ENCODE results near the gene CLDN6.

Gene CLDN6

DNA sequence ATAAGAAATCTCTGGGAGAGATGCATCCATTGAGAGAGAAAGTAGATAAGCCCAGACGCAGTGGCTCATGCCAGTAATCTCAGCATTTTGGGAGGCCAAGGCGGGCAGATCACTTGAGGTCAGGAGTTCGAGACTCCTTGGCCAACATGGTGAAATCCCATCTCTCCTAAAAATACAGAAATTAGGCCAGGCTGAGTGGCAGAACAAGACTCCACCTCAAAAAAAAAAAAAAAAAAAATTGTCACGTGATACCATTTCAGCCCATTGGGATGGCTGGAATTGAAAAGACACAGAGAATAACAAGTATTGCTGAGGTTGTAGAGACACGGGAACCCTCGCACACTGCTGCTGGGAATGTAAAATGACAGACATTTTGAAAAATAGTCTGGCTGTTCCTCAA lies 44.6 kb upstream of the CLDN6 start:
- TF ChIP-seq, protein P1, sequence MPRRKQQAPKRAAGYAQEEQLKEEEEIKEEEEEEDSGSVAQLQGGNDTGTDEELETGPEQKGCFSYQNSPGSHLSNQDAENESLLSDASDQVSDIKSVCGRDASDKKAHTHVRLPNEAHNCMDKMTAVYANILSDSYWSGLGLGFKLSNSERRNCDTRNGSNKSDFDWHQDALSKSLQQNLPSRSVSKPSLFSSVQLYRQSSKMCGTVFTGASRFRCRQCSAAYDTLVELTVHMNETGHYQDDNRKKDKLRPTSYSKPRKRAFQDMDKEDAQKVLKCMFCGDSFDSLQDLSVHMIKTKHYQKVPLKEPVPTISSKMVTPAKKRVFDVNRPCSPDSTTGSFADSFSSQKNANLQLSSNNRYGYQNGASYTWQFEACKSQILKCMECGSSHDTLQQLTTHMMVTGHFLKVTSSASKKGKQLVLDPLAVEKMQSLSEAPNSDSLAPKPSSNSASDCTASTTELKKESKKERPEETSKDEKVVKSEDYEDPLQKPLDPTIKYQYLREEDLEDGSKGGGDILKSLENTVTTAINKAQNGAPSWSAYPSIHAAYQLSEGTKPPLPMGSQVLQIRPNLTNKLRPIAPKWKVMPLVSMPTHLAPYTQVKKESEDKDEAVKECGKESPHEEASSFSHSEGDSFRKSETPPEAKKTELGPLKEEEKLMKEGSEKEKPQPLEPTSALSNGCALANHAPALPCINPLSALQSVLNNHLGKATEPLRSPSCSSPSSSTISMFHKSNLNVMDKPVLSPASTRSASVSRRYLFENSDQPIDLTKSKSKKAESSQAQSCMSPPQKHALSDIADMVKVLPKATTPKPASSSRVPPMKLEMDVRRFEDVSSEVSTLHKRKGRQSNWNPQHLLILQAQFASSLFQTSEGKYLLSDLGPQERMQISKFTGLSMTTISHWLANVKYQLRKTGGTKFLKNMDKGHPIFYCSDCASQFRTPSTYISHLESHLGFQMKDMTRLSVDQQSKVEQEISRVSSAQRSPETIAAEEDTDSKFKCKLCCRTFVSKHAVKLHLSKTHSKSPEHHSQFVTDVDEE (CRISPR knock-in tag; IDR thresholded peaks at IDR 0.05): no peak
- no peak for TF ChIP-seq ISL1 (CRISPR knock-in tag; IDR thresholded peaks at IDR 0.05)
- TF ChIP-seq CSDC2 (CRISPR knock-in tag; IDR thresholded peaks at IDR 0.05): no peak
- no peak for TF ChIP-seq ZNF565 (CRISPR knock-in tag; conservative IDR thresholded peaks at IDR 0.05; ENCODE audit: low read depth)
- no peak for TF ChIP-seq BACH2 (CRISPR knock-in tag; IDR thresholded peaks at IDR 0.05; ENCODE audit: borderline replicate concordance)
- ATAC-seq: no peak

DNA sequence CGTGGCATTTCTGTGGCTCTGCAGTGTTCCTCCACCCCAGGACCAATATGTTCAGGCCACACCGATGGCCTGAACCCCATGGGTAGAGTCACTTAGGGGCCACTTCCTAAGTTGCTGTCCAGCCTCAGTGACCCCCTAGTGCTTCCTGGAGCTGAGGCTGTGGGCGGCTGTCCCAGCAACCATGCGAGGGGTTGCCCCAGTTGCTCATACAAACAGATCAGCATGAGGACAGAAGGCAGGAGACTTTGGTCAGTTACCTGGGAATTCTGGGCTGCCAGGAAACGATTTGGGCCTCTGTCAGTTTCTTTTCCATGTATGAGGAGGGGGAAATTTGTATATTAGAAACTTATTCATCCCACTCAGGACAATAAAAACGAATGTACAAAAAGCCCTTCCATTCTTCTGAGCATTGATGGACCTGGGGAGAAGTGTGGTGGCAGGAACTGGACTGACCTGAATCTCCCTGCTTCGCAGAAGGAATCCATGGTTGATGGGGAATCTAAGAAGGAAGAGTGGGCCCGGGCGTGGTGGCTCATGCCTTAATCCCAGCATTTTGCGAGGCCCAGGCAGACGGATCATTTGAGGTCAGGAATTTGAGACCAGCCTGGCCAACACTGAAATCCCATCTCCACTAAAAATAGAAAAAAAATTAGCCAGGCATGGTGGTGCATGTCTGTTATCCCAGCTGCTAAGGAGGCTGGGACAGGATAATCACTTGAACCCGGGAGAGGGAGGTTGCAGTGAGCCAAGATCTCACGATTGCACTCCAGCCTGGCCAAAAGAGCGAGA lies 42.5 kb upstream of the CLDN6 start:
- no peak for ATAC-seq
- TF ChIP-seq RARB (CRISPR knock-in tag; IDR thresholded peaks at IDR 0.05) (no peak), SNAI2 (CRISPR knock-in tag; IDR thresholded peaks at IDR 0.05) (no peak), GLIS3 (CRISPR knock-in tag; IDR thresholded peaks at IDR 0.05) (no peak), CSDC2 (CRISPR knock-in tag; IDR thresholded peaks at IDR 0.05) (no peak), ZNF565 (CRISPR knock-in tag; conservative IDR thresholded peaks at IDR 0.05; ENCODE audit: low read depth) (no peak), ZFP30 (CRISPR knock-in tag; IDR thresholded peaks at IDR 0.05) (no peak), ZNF70 (CRISPR knock-in tag; IDR thresholded peaks at IDR 0.05) (no peak), OSR1 (CRISPR knock-in tag; IDR thresholded peaks at IDR 0.05) (no peak), ISL1 (CRISPR knock-in tag; IDR thresholded peaks at IDR 0.05) (no peak), TCF4 (CRISPR knock-in tag; IDR thresholded peaks at IDR 0.05; ENCODE audit: borderline replicate concordance) (no peak), ESRRG (CRISPR knock-in tag; IDR thresholded peaks at IDR 0.05) (no peak), BACH2 (CRISPR knock-in tag; IDR thresholded peaks at IDR 0.05; ENCODE audit: borderline replicate concordance) (no peak)
- TF ChIP-seq, protein P2, sequence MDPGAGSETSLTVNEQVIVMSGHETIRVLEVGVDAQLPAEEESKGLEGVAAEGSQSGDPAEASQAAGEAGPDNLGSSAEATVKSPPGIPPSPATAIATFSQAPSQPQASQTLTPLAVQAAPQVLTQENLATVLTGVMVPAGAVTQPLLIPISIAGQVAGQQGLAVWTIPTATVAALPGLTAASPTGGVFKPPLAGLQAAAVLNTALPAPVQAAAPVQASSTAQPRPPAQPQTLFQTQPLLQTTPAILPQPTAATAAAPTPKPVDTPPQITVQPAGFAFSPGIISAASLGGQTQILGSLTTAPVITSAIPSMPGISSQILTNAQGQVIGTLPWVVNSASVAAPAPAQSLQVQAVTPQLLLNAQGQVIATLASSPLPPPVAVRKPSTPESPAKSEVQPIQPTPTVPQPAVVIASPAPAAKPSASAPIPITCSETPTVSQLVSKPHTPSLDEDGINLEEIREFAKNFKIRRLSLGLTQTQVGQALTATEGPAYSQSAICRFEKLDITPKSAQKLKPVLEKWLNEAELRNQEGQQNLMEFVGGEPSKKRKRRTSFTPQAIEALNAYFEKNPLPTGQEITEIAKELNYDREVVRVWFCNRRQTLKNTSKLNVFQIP (CRISPR knock-in tag; IDR thresholded peaks at IDR 0.05; ENCODE audit: borderline replicate concordance, low read depth): no peak
- TF ChIP-seq, protein P1 (CRISPR knock-in tag; IDR thresholded peaks at IDR 0.05): no peak

DNA sequence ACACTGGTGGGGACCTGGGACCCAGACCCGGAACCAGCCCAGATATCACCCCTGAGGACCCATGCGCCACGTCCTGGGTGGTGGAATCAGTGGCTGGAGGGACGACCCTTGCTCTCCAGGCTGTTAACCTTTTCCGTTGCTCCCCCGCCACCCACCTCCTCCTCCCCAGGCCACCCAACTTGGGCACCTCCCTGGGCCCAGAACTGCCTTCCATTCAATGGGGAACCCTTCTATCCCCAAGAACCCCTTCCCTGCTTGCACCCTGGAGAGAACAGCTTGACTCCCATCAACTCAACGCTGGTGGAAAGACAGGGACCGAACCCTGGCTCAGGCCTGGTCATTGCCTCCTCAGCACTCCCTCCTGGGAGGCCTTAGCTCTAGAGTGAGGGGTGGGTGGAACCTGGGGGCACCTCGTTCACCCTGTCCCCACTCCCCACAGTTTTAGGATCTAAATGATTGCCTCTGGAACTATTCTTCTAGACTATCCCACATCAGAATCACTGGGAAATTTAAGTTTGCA lies 41.8 kb upstream of the CLDN6 start:
- ATAC-seq: no peak
- TF ChIP-seq ZC3H10 (CRISPR knock-in tag; IDR thresholded peaks at IDR 0.05) (no peak), CSDC2 (CRISPR knock-in tag; IDR thresholded peaks at IDR 0.05) (no peak), SNAI2 (CRISPR knock-in tag; IDR thresholded peaks at IDR 0.05) (no peak), RARB (CRISPR knock-in tag; IDR thresholded peaks at IDR 0.05) (no peak), ARNTL (CRISPR knock-in tag; IDR thresholded peaks at IDR 0.05; ENCODE audit: borderline replicate concordance, low read depth) (no peak), TOX (CRISPR knock-in tag; IDR thresholded peaks at IDR 0.05; ENCODE audit: borderline replicate concordance) (no peak), TCF4 (CRISPR knock-in tag; IDR thresholded peaks at IDR 0.05; ENCODE audit: borderline replicate concordance) (no peak)
- TF ChIP-seq, protein P3, sequence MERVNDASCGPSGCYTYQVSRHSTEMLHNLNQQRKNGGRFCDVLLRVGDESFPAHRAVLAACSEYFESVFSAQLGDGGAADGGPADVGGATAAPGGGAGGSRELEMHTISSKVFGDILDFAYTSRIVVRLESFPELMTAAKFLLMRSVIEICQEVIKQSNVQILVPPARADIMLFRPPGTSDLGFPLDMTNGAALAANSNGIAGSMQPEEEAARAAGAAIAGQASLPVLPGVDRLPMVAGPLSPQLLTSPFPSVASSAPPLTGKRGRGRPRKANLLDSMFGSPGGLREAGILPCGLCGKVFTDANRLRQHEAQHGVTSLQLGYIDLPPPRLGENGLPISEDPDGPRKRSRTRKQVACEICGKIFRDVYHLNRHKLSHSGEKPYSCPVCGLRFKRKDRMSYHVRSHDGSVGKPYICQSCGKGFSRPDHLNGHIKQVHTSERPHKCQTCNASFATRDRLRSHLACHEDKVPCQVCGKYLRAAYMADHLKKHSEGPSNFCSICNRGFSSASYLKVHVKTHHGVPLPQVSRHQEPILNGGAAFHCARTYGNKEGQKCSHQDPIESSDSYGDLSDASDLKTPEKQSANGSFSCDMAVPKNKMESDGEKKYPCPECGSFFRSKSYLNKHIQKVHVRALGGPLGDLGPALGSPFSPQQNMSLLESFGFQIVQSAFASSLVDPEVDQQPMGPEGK (CRISPR knock-in tag; IDR thresholded peaks at IDR 0.05; ENCODE audit: borderline replicate concordance): no peak
- TF ChIP-seq, protein P4, sequence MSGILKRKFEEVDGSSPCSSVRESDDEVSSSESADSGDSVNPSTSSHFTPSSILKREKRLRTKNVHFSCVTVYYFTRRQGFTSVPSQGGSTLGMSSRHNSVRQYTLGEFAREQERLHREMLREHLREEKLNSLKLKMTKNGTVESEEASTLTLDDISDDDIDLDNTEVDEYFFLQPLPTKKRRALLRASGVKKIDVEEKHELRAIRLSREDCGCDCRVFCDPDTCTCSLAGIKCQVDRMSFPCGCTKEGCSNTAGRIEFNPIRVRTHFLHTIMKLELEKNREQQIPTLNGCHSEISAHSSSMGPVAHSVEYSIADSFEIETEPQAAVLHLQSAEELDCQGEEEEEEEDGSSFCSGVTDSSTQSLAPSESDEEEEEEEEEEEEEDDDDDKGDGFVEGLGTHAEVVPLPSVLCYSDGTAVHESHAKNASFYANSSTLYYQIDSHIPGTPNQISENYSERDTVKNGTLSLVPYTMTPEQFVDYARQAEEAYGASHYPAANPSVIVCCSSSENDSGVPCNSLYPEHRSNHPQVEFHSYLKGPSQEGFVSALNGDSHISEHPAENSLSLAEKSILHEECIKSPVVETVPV (CRISPR knock-in tag; IDR thresholded peaks at IDR 0.05): no peak
- TF ChIP-seq, protein P5, sequence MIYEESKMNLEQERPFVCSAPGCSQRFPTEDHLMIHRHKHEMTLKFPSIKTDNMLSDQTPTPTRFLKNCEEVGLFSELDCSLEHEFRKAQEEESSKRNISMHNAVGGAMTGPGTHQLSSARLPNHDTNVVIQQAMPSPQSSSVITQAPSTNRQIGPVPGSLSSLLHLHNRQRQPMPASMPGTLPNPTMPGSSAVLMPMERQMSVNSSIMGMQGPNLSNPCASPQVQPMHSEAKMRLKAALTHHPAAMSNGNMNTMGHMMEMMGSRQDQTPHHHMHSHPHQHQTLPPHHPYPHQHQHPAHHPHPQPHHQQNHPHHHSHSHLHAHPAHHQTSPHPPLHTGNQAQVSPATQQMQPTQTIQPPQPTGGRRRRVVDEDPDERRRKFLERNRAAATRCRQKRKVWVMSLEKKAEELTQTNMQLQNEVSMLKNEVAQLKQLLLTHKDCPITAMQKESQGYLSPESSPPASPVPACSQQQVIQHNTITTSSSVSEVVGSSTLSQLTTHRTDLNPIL (CRISPR knock-in tag; IDR thresholded peaks at IDR 0.05; ENCODE audit: low read depth): no peak
- TF ChIP-seq, protein P1 (CRISPR knock-in tag; IDR thresholded peaks at IDR 0.05): no peak; the same call in 1 of the 2 replicates
